Measurements from ENCODE around the gene CMTM8.

CMTM8 gene

DNA sequence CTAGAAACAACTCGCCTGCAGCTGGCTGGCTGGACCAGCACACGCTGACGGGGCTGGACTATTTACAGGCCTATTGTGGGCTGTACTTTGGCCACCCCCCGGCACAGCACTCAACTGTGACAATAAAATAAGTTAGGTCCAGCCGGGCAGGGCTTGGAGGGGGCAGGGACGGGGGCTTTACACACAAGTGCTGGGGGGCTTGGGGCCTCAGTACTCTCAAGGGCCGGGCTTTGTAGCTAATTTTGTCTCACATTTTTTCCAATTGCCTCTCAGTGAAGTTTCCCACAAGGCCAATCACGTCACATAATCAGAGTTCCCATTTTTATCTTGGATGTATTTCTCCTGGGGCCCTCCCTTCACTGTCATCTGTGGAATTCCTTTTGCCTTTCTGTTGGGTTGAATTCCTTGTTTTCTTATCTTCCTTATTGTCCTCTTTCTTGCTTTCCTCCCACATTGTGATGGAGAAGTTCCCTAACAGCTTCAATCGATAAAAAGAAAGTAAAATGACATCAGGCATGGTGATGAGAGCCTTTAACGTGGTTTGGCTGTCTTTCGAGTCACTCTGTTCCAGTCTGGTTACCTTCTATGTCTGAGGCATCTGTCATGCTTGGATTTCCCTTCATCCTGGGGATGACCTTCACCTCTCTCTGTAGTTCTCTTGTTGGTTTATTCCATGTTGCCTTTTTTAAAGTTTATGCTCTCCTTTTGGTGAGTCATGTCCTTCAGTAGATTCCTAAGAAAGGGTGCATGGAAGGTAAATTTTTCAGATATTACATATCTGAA lies 109.1 kb downstream of the CMTM8 start:
- no peak for FAIRE-seq

GRCh38 chr3:32349184-32349583 lies 110.7 kb downstream of the CMTM8 start:
- FAIRE-seq = no peak

DNA sequence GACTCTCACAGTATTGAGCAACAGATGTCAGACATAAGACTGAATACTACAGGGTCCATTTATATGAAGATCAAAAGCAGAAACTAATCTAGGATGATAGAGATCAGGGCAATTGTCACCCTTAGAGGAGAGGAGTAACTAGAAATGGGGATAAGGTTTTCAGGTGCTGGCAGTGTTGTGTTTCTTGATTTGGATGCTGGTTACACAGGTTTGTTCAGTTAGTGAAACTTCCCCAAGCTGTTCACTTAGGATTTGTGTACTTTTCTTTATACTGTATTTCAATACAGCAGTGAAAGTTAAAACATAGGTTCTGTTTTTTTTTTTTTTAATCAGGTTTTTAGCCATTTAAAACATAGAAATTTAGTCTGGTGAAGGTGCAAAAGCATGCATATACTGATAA lies 114.1 kb downstream of the CMTM8 start:
- no peak for FAIRE-seq

DNA sequence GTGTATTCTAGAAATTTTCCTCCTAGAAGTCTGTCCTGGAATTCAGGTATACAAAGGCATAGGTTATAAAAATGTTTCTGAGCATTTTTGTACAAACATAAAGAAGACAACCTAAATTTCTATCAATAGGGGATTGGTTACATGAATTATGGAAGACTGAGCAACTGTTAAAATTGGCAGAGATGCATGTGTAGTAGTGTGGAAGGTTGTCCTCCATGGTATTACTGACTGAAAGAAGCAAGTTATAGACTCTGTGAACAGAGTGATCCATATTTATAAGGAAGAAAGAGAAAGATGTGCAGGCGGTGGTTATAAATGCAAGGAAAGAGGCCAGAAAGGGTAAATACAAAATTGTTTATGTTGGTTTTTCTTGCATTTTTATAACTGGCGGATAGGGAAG lies 114.9 kb downstream of the CMTM8 start:
- no peak for FAIRE-seq

DNA sequence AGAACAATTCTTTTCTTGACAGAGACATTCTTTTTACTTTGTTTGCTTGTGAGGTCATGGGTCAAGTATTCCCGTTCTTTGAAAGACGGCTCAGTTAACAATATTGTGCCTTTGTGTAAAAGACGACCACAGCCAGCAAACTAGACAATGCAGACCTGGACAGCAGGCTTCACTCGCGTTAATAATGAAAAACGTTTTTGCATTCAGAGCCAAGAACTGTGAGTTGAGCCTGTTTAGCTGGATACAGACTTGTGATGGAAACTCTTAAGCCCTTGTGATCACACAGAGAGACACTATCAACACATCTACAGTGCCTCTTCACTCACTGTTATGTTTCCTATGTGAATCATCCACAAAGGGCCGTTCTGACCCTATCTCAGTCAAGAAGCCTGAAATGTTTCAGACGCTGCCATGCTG lies 115.9 kb downstream of the CMTM8 start:
- FAIRE-seq = no peak

GRCh38 chr3:32355751-32356291 lies 117.3 kb downstream of the CMTM8 start:
- FAIRE-seq = no peak

DNA sequence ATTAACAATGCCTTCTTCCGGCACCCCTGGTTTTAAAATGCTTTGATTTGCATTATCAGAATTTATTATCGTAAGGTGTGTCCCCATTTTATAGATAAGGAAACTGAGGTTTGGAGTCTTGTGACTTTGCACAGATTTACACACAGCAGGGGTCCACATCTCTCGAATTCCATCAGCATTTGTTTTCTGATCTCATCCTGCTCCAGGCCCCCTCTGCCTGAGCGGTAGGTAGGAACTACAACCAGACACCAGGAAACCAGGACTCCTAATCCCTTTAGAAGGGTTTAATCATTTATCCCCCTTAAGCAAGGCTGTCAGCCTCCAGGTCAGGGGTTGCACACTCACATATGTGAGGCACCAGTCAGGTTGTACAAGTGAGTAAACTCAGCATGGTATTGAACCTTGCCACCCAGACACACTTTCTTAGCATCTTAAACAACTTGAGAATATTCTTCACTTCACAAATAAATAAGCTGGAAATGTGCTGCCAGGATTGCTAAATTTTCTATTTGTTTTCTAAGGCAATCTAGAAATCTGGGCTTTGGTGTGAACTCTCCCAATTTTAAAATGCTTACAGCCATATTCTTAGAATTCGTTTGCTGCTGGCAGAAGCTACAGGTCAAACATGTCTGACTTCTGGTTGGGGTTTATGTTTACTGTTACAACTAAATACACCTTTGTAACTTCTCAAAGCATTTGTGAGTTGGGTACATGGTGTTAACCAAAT lies 121.4 kb downstream of the CMTM8 start:
- FAIRE-seq = no peak

DNA sequence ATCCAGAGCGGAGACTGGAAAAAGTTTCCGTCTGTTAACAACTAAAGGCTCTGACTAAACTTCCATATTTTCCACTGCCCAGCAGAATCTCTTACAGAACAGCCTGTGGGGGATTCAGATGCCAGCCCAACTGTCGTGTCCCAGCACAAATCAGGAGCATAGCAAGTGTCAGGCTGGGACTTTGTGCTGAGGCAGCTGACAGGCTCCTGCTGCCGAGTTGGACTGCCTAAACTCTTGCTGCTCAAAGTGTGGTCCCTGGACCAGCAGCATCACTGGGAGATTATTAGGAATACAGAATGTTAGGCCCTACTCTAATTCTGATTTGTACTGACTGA lies 122.0 kb downstream of the CMTM8 start:
- no peak for FAIRE-seq

DNA sequence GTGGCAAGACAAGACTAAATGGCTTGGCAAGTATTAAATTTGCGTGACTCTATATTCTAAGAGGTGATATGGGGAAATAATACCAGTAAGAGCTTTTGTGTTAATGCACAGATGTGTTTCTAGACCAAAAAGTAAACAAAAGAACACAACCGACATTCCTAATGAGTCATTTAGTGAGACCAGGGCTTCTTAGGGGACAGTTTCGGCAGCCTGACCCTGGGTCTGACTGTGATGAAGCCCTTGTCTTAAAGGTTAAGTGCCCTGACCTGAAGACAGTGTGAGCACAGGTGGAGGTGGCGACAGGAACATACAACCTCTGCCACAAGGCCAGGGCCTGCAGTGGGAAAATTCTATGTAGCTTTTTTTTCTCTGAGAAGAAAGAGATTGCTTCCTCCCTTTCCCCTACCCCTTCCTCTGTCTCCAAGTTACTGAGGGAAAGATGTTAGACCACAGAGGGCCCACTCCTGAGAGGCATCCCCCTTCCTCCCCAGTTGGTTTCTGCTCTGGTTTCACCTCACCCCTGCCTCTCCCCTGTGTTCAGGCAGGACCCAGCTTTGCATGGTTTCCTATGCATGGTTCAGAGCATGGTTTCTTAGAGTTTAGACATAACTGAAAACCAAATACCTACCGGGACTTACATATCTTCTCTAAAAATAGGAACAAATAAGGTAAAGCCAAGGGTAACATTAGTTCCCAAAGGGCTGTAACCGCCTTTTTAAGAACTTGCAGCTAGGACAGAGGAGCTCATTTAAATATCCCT lies 128.3 kb downstream of the CMTM8 start:
- no peak for FAIRE-seq

DNA sequence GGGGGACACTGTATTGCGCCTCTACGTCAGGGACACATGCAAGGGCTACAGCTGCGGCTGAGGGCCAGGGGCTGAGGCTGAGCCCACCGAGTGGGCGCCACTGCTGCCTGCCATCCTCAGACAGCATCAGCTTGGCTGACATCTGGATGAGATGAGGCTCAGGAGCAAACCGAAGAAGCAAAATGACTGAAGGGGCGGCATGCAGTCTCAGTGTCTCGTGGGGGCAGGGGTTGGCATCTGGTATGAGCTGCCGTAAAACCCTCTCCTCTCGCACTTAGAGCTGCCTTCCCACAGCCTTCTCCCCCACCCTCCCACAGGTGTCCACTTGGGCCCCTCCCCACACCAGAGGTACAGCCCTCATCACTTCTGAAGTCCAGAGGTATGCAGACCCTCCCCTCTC lies 129.0 kb downstream of the CMTM8 start:
- no peak for FAIRE-seq

DNA sequence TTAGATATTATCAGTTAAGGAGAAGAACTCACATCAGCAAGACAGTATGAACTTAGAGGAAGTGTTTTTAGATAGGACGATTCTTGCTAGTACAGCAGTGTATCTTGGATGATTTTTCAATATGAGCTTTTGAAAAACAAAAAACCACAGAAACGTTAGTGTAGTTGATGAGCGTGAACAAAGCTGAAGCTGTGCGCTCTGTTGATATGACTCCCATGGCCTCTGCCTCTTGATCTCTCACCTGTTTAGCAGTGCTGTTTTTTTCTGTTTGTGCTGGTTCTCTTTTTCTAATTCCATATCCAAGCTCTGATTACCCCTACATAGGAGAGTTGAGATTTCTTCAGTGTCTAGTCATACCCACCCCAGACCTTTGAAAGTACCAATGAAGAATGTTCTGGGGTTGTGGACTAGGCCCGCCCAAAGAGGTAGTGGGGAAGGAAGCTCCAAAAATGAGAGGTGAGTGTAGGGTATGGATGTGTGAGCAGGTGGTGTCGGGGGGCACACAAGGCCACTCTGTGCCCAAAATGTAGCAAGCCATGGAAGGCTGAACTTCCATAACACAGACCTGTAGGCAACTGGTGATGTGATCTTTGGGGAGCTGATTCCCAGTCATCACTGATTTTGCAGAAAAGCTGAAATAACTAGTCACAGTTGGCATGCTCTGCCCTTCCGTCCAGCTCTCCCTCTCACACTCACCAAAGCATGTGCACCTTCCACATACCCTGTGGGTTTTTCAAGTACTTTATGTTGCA lies 133.2 kb downstream of the CMTM8 start:
- no peak for FAIRE-seq

GRCh38 chr3:32372213-32372490 lies 133.7 kb downstream of the CMTM8 start:
- no peak for FAIRE-seq

GRCh38 chr3:32373276-32373675 lies 134.8 kb downstream of the CMTM8 start:
- no peak for FAIRE-seq

- FAIRE-seq = no peak
Observed at GRCh38 chr3:32373844-32374243, 135.4 kb downstream of the CMTM8 start.

- FAIRE-seq = peak; percentile 67
Observed at GRCh38 chr3:32374788-32375595, 136.5 kb downstream of the CMTM8 start.

DNA sequence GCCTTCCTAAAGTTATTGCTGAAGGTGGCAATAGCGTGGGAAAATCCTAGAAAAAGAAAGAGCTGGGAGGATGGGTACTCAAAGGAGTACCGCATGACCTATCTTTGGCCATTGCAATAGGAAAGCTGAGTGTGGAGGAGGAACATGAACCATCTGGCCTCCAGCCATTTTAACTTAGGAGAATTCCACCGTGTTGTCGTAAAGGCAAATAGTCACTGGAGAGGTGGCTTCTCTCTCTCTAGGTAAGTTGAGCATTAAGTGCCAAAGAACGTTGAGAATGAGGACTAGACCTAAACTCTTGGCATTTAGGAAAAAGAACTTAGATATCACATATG lies 137.1 kb downstream of the CMTM8 start:
- no peak for FAIRE-seq

DNA sequence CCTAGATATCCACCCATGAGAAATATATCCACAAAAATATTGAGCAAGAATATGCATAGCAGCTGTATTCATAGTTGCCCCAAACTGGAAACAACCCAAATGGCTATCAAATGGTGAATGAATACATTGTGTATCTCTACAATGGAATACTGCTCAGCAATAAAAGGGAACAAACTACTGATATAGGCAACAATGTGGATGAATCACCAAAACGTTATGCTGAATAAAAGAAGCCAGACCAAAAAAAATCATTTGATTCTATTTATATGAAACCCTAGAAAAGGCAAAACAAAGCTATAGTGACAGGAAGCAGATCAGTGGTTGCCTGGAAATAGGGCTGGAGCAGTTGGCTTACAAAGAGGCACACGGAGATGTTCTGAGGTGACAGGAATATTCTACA lies 137.6 kb downstream of the CMTM8 start:
- FAIRE-seq = no peak

- no peak for FAIRE-seq
Observed at GRCh38 chr3:32379831-32380500, 141.5 kb downstream of the CMTM8 start.

GRCh38 chr3:32381922-32382321 lies 143.4 kb downstream of the CMTM8 start:
- no peak for FAIRE-seq

DNA sequence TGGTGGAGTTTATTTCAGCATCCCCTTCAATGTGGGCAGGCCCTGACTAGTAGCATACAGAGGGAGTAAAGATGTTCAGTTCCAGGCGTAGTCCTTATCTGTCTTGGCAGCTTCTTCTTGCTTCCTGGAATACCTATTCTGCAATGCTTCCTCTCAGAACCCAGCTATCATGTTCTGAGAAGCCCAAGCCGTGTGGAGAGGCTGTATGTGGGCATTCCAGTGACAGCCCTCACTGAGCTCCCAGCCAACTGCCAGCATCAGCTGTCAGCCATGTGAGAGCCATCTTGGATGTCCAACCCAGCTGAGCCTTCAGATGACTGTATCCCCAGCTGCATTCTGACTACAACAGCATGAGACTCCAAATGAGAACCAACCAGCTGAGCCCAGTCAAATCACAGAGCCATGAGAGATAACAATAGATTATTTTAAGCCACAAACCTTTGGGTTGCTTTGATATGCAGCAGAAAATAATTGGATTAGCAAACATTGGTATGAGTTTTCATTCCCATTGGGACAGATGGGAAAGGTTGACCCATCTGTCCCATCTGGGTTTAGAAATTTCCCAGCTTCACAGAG lies 144.7 kb downstream of the CMTM8 start:
- FAIRE-seq = no peak

DNA sequence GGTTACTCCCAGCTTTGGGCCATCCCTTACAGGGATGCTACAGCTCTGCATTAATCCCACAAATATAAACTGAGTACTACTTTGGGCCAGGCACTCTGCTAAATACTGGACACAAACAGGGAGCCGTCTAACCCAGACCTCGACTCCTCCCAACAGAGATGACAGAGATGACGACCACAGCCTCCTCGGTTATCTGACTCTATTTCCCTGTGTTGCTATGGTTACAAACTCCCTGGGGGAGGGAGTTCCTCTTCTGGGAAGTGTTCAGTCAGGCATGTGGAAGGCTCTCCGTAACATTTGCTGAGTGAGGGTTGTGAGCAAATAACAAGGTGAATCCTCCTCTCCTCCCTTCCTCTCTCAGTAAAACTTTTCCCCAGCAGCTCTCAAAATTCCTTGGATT lies 146.5 kb downstream of the CMTM8 start:
- FAIRE-seq = no peak
